H1 (cell line): ENCODE results near the gene PPP1R12C.

Source experiments
- MAFK ChIP-seq: IDR thresholded peaks from 2 replicates; pipeline ENCODE4 v1.6.1; 2012; ENCODE audit warnings: low read depth, mild to moderate bottlenecking, improper control_type of control experiment, low read length
- MAX ChIP-seq: IDR thresholded peaks from 2 replicates; pipeline ENCODE4 v1.6.1; 2012; ENCODE audit warnings: inconsistent platforms
- TCF12 ChIP-seq: IDR thresholded peaks from 2 replicates; pipeline ENCODE4 v1.6.1; 2011; ENCODE audit warnings: low read depth, mild to moderate bottlenecking, low read length

DNA sequence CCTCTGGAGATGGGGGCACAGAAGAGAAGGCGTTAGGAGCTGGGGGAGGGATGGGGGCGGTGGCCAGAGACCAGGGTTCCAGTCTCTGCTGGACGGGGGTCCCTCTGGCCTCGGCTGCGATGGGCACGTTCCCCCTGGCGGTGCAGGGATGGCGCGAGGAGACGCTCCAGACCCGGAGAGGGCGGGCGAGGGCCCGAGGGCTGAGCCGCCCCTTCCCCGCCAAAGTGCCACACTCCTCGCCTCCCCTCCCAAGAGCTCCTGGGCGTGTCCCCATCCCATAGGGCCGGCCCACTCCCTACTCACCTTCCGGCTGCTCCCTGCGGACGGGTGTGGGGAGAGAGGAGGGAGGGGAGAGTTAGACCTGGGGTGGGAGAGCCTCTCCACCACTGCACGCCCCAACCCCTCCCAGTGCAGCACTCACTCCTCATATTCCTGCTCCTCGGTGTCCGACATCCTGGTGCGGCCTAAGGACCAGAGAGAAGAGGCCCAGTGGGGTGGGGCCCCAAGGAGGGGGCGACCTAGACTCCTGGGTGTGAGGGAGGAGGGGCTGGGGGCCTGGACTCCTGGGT, 29.4 kb upstream of the PPP1R12C start:
- TF ChIP-seq TCF12: no peak
- peak; percentile 69 for TF ChIP-seq MAX
- no peak for TF ChIP-seq MAFK
